Heart left ventricle (tissue), 13 donors: ENCODE measurements around the gene STXBP1.

ENCODE experiments used
- CTCF ChIP-seq, 12 donors: fragments of 200-600 bp; sonication (generic) in 4 of 12; IDR thresholded peaks; one replicate each; pipeline versions ENCODE4 v1.5.0 to v1.8.0; 2018 to 2022; ENCODE audit warnings: antibody characterized with exemption in 12 of 12, mild to moderate bottlenecking in 5 of 12
- POLR2A ChIP-seq, 2 donors: fragments of 450-650 bp; IDR thresholded peaks; one replicate each; pipeline ENCODE4 v1.6.1; 2017; ENCODE audit warnings: antibody characterized with exemption in 2 of 2, mild to moderate bottlenecking in 2 of 2, moderate library complexity in 2 of 2
- donor health status: ischemic (EF 13 %, LVEDD 7.1; RV severe dilation, severe dysfunction).
- donor health status: DM: no; HTN: yes; CAD: no.
- donor health status: DM: no; HTN: no; CAD: no.
- donor health status: ischemic (EF 25% LVEDD 6.9; RV normal size, moderate dysfunction).
- donor health status: ischemic (EF 25% LVEDD 5.7; RV mildly dilated, moderate dysfunction).
- donor health status: ischemic (EF 35%, LVEDD 5.7; RV mildly dilated, moderate dysfunction).
- donor health status: nonischemic (EF 11% LVEDD 7.7; RV severe dilation, severe dysfunction).
- donor health status: DM: yes; HTN: yes; CAD: no.
- donor health status: PGD.
- donor health status: ischemic (EF 29% LVEDD 5.4; RV normal size, mild dysfunction).
- donor health status: nonischemic (EF 23%, LVEDD 6.1; RV moderate dilation, normal function).

- TF ChIP-seq CTCF (IDR thresholded peaks at IDR 0.05) (no peak), POLR2A (IDR thresholded peaks at IDR 0.05) (no peak)
These were observed 114.8 kb downstream of the STXBP1 start for GRCh38 chr9:127726871-127727270.
